ENCODE measurements around the gene SPHK2. TPM values are rescaled to one million over a fixed set of nuclear protein-coding genes. Genes with fewer than 3 reads are reported as not detected.

Gene SPHK2
- total RNA-seq (2014; rRNA removed; shearing (Covaris generic)), result 12.4 and 18.2 TPM in 2 replicates
- total RNA-seq (2022), result 33.3 and 34.8 TPM in 2 replicates
- Bru-seq, nascent RNA, result percentile 68 among the genes with signal in this experiment
- percentile 68 among the genes with signal in this experiment for BruChase-seq, experiment 1, labeled RNA remaining after a 6-hour chase
- percentile 69 among the genes with signal in this experiment for BruChase-seq, experiment 2, labeled RNA remaining after a 2-hour chase
- long read RNA-seq, transcript SPHK2-201 (7 exons, 2,963 nt), result minor isoform, 6 of 37 reads
- long read RNA-seq, transcript SPHK2-206 (7 exons, 2,866 nt), result major isoform, 8 of 37 reads
- long read RNA-seq, partial matches to known transcripts, result 6 of 37 reads
- long read RNA-seq, other reads (novel, unspliced or antisense), result 14 of 37 reads

DNA sequence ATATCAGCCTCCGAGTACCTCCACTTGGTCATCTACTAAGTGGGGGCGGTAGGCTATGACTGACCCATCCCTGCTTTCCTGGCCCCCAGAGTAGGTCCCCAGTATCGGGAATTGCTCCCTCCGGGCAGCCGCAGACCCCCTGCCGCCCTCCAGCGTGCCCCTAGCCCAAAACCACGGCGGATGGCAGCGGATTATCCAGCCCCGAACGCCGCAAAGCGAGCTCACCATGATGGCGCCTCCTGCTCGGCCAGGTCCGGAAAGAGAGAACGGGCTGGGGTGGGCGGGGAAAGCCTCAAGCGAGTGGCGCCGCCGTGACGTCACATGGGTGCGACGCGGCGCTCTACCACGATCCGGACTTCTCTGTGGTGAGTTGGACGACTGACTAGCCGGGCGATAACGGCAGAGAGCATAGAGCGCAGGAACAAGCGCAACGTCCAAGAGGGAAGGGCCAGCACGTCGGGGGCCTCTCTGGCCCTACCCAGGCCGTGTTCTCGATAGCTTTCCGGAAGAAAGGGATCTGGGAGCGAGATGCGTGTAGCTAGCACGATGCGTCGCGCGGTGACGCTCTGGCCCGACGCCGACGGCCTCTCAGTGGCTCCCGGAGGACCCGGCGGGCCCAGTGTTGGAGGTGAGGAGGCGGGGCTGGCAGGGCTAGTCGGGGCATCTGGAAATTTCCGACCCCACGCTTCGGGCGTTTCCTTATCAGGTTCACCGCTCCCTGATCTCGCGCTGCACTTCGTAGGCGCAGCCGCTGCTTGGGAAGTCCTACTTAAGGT lies at the start of gene SPHK2, which contains the start of gene RPL18:
Gene SPHK2, plus strand, starts transcription at position 591 of the 776 bp plus-strand sequence. CDS start 1,009 bp downstream, outside the sequence.
Gene RPL18, minus strand, starts transcription at position 263 of the 776 bp plus-strand sequence. Its CDS starts 35 bp downstream, at position 228.
- Histone ChIP-seq H3K9me2 (ENCODE audit: insufficient read depth, low read length) (no peaks in the 10 kb centered on the region), H3K9me3 (ENCODE audit: low read length) (no peaks in the 10 kb centered on the region), H3K79me2 (ENCODE audit: insufficient read depth, low read depth, low read length) (peaks cover 45% of the 10 kb centered on the region), H3K4me2 (ENCODE audit: low read length) (peak within 1 kb of the TSS; percentile 93), H3K4me1 (ENCODE audit: insufficient read depth, low read length, poor library complexity, severe bottlenecking) (peaks cover 60% of the 10 kb centered on the region), H3K4me3 (ENCODE audit: low read depth, low read length, poor library complexity, severe bottlenecking) (peak within 1 kb of the TSS; percentile 88), H2AFZ (ENCODE audit: low read length) (peak within 1 kb of the TSS; percentile 21; the same call in 1 of the 2 replicates), H4K20me1 (ENCODE audit: insufficient read depth, low read length) (peaks cover 27% of the 10 kb centered on the region), H3K36me3 (ENCODE audit: insufficient read depth, low read length) (peaks cover 55% of the 10 kb centered on the region), H3K27ac (ENCODE audit: low read depth, low read length, poor library complexity, severe bottlenecking) (peak within 1 kb of the TSS; percentile 72)
- peak; percentile 99 for DNase-seq (ENCODE audit: low spot score)
- intact Hi-C loops (cut with micrococcal nuclease; ENCODE audit: unreplicated experiment), result loop anchor here (1.0 kb wide), 2 partner anchors 18 to 95 kb away; partner anchors contain the start of gene DBP
- BruUV-seq (replicated peaks), result no TSS peak
- TF ChIP-seq EZH2phosphoT487 (IDR thresholded peaks at IDR 0.05; ENCODE audit: borderline replicate concordance, low read depth, low read length), result no peak
- TF ChIP-seq, protein P1, sequence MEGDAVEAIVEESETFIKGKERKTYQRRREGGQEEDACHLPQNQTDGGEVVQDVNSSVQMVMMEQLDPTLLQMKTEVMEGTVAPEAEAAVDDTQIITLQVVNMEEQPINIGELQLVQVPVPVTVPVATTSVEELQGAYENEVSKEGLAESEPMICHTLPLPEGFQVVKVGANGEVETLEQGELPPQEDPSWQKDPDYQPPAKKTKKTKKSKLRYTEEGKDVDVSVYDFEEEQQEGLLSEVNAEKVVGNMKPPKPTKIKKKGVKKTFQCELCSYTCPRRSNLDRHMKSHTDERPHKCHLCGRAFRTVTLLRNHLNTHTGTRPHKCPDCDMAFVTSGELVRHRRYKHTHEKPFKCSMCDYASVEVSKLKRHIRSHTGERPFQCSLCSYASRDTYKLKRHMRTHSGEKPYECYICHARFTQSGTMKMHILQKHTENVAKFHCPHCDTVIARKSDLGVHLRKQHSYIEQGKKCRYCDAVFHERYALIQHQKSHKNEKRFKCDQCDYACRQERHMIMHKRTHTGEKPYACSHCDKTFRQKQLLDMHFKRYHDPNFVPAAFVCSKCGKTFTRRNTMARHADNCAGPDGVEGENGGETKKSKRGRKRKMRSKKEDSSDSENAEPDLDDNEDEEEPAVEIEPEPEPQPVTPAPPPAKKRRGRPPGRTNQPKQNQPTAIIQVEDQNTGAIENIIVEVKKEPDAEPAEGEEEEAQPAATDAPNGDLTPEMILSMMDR (conservative IDR thresholded peaks at IDR 0.05; ENCODE audit: low read length), result no peak
- ChIA-PET POLR2A (interaction anchor here (0.6 to 1.3 kb wide), 3 partner anchors 14 to 369 kb away, joined by 3 to 6 read pairs (median 4); no protein-coding TSS in a partner anchor), CTCF (ENCODE audit: unreplicated experiment) (interaction anchor here (0.6 kb wide), 2 partner anchors 252 to 310 kb away, joined by 3 to 4 read pairs; no protein-coding TSS in a partner anchor)

DNA sequence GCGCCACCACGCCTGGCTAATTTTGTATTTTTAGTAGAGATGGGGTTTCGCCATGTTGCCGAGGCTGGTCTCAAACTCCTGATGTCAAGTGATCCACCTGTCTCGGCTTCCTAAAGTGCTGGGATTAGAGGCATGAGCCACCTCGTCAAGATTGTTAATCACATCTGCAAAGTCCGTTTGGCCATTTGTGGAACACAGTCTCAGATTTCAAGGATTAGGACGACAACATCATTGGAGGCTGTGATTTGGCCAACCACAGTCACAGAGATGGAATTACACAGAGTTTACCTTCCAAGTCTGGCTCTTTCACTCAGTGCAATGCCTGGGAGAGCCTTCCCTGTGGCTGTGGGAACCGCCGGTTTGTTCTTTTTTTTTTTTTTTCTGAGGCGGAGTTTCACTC lies 49.5 kb upstream of the SPHK2 start:
- Histone ChIP-seq H3K36me3 (ENCODE audit: insufficient read depth, low read length) (no peaks in the 10 kb centered on the region), H3K27ac (ENCODE audit: low read depth, low read length, poor library complexity, severe bottlenecking) (no peak overlapping the region), H2AFZ (ENCODE audit: low read length) (no peak overlapping the region), H3K9me3 (ENCODE audit: low read length) (no peaks in the 10 kb centered on the region), H3K9me2 (ENCODE audit: insufficient read depth, low read length) (no peaks in the 10 kb centered on the region), H3K4me2 (ENCODE audit: low read length) (no peak overlapping the region), H3K79me2 (ENCODE audit: insufficient read depth, low read depth, low read length) (no peaks in the 10 kb centered on the region), H3K4me3 (ENCODE audit: low read depth, low read length, poor library complexity, severe bottlenecking) (no peak overlapping the region), H3K4me1 (ENCODE audit: insufficient read depth, low read length, poor library complexity, severe bottlenecking) (peaks cover 5% of the 10 kb centered on the region), H4K20me1 (ENCODE audit: insufficient read depth, low read length) (no peaks in the 10 kb centered on the region)
- intact Hi-C loops (cut with micrococcal nuclease; ENCODE audit: unreplicated experiment), result no loop called here
- DNase-seq (ENCODE audit: low spot score), result no peak
- no peak for TF ChIP-seq EZH2phosphoT487 (IDR thresholded peaks at IDR 0.05; ENCODE audit: borderline replicate concordance, low read depth, low read length)
- TF ChIP-seq, protein P1 (conservative IDR thresholded peaks at IDR 0.05; ENCODE audit: low read length), result no peak
- ChIA-PET CTCF (ENCODE audit: unreplicated experiment) (no interaction called here), POLR2A (no interaction called here)
- no TSS peak for BruUV-seq (replicated peaks)

Data from OCI-LY7 (cell line).